ENCODE results near the gene REC8.

REC8 gene

GRCh38 chr14:24138396-24139271 is 33.2 kb upstream of the REC8 start:
- DNase-seq (ENCODE audit: low spot score): no peak

- DNase-seq (ENCODE audit: low spot score): no peak
Observed at GRCh38 chr14:24139272-24139934, 32.5 kb upstream of the REC8 start.

GRCh38 chr14:24141097-24141880 is 30.6 kb upstream of the REC8 start, which contains the start of gene EMC9:
Gene EMC9 (minus strand): TSS chr14:24141591. CDS start chr14:24141304, 287 bp downstream.
- DNase-seq (ENCODE audit: low spot score): peak; percentile 99

- no peak for DNase-seq (ENCODE audit: low spot score)
Observed at GRCh38 chr14:24143511-24143910, 28.4 kb upstream of the REC8 start.

- no peak for DNase-seq (ENCODE audit: low spot score)
Observed at GRCh38 chr14:24144451-24144850, 27.4 kb upstream of the REC8 start.

GRCh38 chr14:24145219-24145618 is 26.7 kb upstream of the REC8 start:
- no peak for DNase-seq (ENCODE audit: low spot score)

GRCh38 chr14:24145690-24146452 is 26.0 kb upstream of the REC8 start:
- no peak for DNase-seq (ENCODE audit: low spot score)

- peak; percentile 94 for DNase-seq (ENCODE audit: low spot score)
Observed at GRCh38 chr14:24146453-24146977, 25.4 kb upstream of the REC8 start, which contains the start of gene PSME2. Gene PSME2 (minus strand): TSS chr14:24146610. CDS start chr14:24146581, 29 bp downstream.

- DNase-seq (ENCODE audit: low spot score): peak; percentile 97
Observed at GRCh38 chr14:24146978-24147760, 24.7 kb upstream of the REC8 start, which contains the start of gene RNF31. Gene RNF31 (plus strand): TSS chr14:24147498. CDS start chr14:24147699, 201 bp downstream.

GRCh38 chr14:24147761-24148428 is 24.0 kb upstream of the REC8 start:
- no peak for DNase-seq (ENCODE audit: low spot score)

GRCh38 chr14:24149302-24149969 is 22.4 kb upstream of the REC8 start:
- DNase-seq (ENCODE audit: low spot score): no peak

- no peak for DNase-seq (ENCODE audit: low spot score)
Observed at GRCh38 chr14:24150061-24150460, 21.8 kb upstream of the REC8 start.

- no peak for DNase-seq (ENCODE audit: low spot score)
Observed at GRCh38 chr14:24150567-24150966, 21.3 kb upstream of the REC8 start.

GRCh38 chr14:24150993-24151392 is 20.9 kb upstream of the REC8 start:
- no peak for DNase-seq (ENCODE audit: low spot score)

GRCh38 chr14:24151404-24152080 is 20.3 kb upstream of the REC8 start:
- DNase-seq (ENCODE audit: low spot score): no peak

- DNase-seq (ENCODE audit: low spot score): no peak
Observed at GRCh38 chr14:24155100-24155499, 16.8 kb upstream of the REC8 start.

- no peak for DNase-seq (ENCODE audit: low spot score)
Observed at GRCh38 chr14:24156840-24157239, 15.0 kb upstream of the REC8 start.

GRCh38 chr14:24157331-24157730 is 14.5 kb upstream of the REC8 start:
- DNase-seq (ENCODE audit: low spot score): no peak
